LoVo (cell line): ENCODE results near the gene TTC39B.

Experiments
- DNase-seq: peaks from one replicate; pipeline ENCODE4 v3.0.0-alpha.2; 2016; ENCODE audit warnings: low spot score

The TTC39B gene

DNA sequence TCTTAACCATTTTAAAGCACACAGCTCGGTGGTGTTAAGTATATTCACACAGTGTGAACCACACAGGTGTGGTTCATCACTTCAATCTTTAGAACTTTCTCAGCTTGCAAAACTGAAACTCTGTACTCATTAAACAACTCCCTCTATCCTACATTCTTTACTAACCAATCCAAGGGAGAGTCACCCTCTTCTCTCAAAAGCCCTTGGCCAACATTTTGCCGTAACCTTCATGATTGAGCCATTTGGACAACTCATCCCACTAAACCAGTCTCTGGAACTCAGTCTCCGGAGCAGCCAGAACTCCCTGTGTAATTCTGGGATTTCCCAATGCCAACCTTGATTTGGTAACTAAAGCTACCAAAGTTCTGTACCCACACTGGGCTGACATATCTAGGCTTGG is 84.7 kb downstream of the TTC39B start:
- DNase-seq = no peak

DNA sequence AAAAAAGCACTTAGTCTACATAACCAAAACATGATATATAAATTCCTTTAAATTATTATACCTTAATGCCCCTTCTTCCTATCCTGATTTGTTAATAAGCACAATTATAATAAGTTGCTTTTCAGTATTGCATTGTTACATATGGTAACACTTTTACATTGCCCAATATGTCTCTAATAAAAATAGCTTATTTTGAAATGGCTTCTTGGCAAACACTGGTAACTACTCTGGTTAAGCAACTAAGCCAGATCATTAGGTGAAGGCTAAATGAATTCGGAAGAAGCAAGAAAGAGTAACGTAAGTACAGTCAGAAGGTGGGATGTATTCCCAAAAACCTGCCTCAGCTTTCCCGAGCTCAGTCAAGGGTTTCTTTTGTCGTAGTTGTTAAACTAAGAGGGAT is 85.3 kb downstream of the TTC39B start:
- DNase-seq = no peak

DNA sequence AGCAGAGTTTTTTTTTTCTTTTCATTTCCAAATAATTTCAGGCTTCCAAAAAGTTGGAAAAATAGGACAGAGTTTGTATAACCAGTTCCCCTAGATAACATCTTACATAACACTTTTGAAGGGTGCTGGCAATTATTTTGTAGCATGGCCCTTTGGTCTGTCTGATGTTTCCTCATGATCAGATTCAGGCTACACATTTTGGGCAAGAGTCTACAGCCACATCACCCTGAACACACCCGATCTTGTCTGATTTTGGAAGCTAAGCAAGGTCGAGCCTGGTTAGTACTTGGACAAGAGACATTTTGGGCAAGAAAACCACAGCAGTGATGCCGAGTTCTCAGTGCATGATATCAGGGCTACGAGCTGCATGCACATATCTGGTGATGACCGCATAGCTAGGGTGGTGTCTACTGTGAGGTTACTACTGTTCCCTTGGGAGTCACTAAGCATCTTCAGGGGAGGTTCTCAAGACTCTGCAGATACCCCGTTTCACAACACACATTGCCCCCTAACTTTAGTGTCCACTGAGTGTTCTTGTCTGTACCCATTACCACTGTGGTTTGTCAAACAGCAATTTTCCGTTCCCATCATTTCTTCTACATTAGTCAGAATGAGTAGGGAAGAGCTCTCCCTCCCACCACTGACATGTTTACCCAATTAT is 86.2 kb downstream of the TTC39B start:
- DNase-seq = no peak

DNA sequence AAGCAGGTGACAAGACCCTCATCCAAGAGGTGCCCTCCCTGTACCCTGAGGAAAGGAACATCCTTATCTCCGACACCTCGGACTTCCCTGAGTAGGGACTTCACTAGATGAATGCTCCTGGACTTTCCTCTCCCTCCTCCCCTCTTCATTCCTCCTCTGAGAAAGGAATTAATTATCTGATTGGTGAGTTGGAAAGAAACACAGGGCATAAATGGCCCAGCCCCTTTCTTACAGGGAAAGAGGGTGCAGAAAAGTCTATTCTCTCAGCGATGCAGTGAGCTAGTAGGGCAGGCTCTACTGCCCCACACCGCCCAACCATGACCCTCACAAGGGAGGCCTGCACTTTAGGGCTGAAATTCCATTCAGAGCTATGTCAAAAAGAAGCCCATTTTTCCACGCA is 87.5 kb downstream of the TTC39B start:
- no peak for DNase-seq

DNA sequence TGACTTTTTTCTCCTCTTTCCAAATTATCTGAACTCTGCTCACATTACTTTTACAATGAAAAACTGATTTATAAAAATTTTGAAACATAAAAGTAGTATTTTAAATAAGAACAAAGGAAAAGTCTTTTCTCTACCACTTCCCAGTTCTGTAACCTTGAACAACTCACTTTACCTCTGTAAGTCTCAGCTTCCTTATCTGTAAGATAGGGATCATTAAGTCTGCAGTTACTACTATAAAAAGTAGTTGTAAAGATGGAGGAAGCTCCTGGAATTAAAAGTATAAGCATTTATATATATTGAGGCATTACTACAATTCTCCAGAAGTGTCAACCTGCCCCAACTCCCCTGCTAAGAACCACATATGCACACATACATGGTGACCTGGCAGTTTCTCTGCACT is 88.0 kb downstream of the TTC39B start:
- DNase-seq = no peak

DNA sequence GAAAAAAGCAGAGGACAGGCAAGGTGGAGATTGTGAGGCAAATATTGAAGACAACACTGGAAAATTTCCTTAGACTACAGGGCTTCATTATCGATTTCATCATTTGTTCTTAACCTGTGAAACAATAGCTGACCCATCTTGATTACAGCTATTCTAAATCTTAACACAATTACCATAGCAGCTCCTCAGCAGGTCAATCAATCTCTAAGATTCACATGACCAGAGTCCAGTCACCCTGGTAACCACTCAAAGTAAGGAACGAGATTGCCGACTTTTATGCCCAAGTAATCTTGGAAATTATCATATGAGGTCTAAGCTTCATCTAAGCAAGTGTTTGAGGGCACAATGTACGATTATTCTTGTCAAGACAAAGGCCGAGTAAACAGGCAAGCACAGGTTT is 93.8 kb downstream of the TTC39B start:
- DNase-seq = no peak

DNA sequence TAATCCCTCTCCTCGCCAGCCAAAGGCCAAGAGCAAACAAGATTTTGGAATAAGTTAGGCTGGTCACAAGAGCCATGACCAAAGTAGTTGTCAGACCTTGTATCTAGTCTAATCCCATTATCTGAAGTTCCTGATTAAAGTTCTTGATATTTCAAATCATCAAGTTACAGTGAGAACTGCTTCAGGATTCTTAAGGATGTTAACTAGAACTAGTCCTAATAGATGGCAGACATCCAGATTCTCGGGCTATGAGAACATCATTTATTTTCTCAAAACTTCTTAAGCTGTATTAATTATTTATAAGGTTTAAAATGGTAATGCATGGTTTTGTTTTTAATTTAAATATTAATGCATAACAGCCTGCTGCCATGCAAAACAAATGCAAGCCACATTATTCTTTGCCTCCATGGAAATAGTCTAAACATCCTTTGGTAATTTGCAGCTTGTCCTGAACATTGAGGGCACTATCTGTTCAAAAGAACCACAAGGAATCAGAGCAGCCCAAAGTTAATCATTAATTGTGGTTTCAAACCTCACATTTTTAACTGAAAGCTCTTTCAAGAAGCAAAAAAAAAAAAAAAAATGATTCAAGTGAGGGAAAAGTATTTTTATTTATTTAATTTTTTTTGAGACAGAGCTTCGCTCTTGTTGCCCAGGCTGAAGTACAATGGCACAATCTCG is 95.1 kb downstream of the TTC39B start:
- no peak for DNase-seq

DNA sequence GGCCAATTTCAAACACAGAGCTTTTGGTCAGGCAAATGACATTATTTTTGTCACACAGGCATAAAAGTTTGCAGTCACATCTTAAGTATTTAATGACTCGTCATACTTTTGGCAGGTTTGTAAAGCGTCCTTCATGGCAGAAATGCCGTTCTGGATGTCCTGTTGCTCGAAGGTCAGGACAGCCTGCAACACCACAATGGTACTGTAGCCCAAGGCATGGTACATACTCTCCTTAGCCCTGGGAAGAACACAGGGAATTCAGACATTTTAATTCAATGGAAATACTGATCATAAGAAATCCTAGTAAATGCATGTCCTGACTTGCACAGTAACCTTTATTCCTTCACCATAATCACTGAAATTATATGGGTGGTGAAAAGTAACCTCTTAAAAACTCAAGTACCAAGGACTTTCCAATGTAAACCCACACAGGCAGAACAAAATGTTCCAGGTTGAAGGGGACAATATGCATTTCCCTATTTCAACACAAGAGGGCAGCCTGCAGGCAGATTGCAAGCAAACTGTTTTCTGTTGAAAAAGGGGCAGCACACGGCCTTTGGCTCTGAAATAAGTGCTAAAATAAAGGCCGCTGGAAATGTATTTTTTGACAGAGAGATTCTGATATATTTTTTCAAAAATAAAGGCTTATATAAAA is 95.7 kb downstream of the TTC39B start:
- peak; percentile 61 for DNase-seq

DNA sequence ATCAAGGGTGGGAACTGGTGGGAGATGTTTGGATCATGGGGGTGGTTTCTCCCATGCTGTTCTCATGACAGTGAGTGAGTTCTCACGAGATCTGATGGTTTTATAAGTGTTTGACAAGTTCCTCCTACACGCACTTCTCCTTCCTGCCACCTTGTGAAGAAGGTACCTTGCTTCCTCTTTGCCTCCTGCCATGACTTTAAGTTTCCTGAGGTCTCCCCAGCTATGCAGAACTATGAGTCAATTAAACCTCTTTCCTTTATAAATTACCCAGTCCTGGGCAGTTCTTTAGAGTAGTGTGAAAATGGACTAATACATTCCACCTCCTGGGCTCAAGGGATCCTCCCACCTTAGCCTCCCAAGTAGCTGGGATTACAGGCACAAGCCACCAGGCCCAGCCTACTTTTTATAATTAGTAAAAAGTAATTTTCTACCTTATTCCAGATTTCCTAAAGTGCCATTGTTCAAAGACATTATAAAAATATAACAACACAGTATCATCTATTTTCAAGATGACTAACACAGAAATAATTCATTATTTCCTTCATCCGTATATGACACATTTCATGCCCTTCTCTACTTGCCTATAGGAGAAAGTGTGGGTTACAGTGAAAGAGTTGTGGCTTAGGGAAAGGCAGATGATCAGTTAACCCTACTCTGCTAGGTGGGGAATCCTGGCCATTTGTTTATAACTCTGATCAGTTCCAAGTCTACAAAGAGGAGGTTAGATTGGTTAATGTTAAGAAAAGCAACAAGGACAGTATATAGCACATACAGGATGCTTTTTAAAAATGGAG is 99.9 kb downstream of the TTC39B start:
- DNase-seq = no peak

DNA sequence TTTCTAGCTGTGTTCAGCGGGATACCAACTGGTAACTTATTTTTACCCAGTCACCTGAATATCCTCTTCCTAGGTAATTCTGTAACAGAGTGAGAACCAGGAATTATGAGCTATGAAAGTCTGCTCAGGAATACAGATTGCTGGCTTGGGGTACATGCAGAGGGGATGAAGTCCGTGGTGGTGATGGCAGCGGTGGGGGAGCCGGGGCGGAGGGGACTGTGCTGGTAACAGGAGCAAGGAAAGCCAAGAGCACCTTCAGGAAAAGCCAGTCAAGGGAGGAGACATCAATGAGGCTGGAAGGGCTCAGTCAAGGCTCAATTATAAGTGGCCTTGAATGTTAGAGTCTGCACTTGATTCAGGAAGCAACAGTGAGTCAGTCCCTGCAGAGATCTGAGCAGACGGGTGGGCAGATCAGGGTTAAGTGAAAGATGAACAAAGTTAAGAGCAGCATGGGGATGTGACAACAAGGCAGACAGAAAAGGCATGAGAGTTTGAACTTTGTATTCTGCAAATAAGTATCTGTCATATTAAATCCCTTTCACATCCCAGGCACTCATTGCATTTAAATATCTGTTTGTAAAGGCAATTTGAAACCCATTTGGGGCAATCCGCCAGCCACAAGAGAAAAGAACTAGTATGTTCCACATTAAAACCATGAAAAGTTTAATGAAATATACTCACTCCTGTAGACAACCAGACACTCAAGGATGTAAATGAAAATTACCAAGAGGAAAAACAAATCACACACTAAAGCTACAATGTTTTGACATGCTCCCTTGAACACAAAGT is 101.2 kb downstream of the TTC39B start:
- no peak for DNase-seq

DNA sequence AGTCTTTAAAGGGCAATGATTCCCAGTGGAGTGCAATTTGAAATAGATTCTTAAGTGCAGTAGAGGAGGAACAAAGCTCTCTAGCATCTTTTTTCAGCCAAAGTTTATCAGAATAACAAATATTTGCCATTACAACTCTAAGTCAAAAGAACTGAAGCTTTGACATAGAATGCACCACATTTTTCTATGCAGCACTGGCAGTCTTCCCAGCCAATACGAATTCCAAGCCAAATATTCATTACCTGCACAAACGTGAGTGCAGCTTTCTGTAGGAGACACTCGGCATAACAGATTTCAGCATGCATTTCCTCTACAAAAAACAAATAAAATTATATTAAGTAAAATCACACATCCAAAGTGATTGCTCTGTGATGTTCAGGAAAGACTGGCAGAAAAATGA is 103.4 kb downstream of the TTC39B start:
- no peak for DNase-seq

DNA sequence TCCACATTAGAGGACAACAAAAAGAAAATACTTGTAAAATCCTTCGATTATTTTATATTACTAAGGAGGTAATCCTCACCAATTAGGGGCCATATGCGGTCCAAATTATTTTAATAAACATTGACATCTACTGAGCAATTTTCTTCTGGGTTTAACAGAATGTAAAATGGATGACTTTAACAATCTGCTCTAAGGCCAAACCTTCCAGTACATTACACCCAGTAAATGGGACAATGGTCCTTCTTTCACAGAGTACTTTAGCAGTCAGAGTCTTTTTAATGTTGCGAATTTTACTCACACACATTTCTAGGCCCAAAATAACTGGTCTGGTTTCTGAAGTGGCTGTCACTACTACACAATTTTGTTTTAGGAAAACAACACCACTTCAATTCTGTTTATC is 106.9 kb downstream of the TTC39B start:
- DNase-seq = no peak

DNA sequence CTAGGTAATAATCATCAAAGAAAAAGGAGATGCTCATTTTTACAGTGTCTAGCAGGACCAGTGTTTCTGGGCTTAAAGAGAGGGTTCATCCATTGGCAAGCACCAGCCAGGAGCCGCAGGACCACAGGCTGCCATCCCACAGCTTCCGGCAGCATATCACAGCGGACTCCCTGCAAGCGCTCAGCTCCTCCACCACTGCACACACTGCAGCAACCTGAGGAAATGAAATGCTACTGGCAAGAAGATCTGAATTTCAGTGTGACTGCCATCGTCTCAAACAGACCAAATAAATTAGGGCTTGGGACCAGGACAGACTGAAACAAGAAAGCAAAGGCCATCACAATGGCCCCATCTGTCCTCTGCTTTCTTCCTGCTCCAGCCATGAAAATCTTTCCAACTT is 114.2 kb downstream of the TTC39B start:
- DNase-seq = no peak

DNA sequence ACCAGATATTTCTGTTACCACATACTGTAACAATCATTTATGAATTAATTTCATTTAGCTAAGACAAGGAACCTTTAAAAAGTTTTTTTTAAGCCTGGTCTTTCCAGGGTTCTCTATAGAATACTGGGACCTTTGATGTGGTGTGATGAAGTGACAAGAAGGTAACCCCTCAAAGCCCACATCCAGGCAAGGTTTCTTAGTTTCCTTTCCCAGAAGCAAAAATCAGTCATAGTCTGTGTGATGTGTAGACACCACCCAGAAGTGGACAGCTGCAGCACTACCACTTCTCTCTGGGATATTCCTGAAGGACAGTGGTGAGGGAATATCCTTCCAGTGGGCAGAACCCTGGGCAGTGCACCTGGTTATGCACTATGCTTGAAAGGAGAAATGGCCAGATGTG is 115.6 kb downstream of the TTC39B start:
- no peak for DNase-seq

DNA sequence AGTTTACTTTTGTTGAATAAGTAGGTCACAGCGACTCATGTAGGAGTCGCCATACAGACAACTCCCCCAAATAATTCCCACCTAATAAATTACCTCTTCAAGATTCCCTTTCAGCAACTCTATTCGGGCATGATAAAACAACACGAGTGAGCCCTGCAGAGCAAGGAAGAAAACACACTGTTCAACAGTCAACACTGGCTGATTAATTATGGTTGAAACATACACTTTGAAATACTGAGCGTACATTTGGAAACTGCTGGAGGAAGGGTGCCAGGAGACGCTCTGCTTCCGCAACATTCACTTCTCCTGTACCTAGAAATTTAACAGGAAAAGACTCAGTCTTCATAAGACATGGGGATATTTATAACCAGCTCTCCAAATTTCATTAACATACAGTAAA is 117.5 kb downstream of the TTC39B start:
- no peak for DNase-seq

DNA sequence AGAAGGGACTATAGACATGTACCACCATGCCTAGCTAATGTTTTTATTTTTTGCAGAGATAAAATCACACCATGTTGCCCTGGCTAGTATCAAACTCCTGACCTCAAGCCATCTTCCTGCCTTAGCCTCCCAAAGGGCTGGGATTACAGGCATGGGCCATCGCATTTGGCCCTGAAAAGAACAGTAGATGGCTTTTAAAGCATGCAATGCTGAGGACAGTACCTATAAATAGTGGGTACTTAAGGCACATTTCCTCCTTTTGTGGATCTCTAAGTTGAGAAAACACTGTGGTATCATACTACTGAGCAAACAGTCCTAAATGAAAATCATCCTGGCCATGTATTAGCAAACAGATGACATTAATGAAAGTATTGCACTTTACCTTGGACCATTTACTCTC is 119.4 kb downstream of the TTC39B start:
- DNase-seq = no peak

DNA sequence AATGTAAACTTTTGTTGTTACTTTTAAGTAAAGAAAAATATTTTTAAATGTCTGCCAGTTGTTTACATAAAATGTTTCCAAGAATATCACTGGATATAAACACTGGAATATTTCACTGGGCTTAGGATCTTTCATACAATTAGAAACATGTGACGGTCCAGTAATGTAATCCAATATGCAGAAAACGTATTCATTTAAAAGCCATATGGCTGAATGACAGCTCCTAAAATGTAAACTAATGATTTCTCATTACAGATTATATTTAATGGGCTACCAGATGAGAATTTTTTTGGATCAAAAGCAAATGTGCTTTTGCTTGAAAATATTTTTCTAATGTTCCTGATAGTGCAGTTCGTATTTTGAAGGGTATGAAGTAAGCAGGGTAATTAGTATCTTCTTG is 124.3 kb downstream of the TTC39B start:
- DNase-seq = no peak

DNA sequence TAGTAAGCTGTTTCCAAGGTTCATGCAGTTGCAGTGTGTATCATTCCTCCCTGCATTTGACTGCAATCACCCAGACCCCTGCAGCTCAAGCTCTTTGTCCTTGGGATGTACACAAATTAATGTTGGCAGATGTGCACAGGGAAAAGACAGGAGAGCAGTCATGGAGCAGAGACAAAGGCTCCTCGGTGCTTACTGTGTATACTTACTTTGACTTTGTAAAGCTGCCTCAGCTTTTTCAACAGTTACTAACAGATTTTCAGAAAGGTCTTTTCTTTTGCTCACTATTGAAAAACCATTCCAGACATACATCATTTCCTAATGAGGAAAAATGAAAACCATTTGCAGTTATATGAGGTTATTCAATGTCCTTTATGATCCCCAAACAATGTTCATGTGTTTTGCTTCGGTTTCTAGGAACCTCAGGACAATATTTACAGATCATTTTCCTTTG is 124.9 kb downstream of the TTC39B start:
- no peak for DNase-seq

DNA sequence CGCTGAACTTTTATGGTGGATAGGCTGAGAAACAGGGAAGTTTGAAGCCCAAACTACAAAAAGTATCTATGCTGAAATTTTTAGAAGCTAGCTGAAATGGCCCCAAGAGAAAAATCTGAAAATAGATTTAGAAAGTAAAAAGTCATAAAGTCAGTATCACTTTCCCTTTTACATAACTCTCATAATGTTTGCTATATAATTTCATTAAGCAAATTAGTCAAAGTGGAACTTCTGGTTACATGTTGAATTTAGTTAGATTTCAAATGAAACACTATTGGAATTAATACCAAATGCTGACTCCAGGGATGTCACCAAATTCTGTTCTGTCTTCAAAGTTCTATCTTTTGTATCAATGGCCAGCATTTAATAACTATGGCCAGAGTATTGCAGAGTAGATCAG is 126.9 kb downstream of the TTC39B start:
- DNase-seq = no peak

DNA sequence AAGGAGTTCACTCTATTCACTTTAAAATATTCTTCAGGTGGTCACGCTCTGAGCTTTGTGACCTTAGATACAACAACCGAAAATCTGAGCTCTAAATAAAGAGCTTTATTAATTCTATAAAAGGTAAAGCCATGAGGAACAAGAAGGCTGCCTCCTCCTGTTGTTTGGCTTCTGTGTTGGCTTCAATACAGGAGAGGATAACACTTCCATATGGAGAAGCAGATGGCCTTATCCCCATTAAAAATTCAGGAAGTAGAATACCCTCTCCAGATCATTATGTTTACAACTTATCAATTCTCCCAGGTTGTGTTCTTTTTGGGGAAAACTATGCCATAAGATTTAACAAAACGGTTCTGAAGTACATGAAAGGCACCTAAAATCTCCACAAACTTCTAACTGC is 128.4 kb downstream of the TTC39B start:
- no peak for DNase-seq

DNA sequence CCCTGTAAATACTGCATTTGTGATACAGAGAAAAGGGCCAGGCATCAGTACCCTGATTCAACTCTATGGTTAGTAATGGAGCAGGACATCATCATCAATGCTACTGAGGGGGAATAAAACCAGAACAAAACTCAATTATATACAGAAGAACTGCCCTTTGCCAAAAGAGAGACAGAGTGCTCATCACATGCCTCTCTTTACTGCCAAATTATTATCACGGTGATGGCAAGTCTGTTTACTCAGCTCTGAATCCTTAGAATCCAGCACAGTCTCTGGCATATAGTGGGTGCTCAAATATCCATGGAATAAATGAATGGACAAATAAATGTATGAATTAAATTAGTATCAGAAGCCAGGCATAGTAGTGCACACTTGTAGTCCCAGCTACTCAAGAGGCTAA is 130.2 kb downstream of the TTC39B start:
- DNase-seq = no peak

DNA sequence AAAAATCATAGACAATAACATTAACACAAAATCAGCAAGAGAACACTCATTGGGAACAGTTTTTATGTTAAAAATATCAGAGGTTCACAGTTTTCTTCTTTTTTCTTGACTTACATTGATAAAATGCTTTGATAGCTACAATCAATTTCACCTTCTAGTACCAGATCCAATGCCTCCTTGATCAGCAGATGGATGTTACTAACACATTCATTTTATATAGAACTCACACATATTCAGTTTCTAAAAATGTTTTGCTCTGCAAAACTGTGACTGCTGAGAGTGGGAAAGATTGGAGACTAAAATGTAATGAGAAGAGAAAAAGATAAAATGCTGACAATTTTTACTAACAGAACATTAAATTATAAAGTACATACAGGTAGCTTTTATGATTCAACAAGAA is 143.1 kb downstream of the TTC39B start:
- no peak for DNase-seq
